ENCODE measurements around the gene NBL1. TPM values are rescaled to one million over a fixed set of nuclear protein-coding genes. Genes with fewer than 3 reads are reported as not detected.
"Not testable (repeated sequence)": the region's sequence is repeated elsewhere in the genome, so short reads cannot be mapped to it uniquely, and the experiment has no call there.

NBL1 gene
- total RNA-seq, 1 experiment from 2014 or later: 11.7 TPM

DNA sequence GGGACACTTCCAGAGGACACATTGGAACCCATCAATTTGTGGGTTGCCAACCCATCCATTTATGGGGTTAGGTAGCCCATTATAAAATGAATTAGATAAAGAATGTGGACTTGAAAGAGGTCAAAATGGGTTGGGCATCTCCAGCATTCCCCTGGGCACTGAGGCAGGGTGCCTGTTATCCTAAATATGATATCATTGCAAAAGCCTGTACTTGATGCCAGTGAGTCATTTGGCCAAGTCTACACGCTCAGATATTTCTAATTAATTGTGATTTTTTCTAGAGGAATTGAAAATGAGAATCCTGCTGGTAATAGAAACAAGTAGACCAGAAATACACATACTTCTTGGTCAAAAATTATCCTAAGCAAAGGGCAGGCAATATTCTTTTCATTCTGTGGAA lies 21.9 kb upstream of the NBL1 start:
- DNase-seq (ENCODE audit: low spot score): no peak

DNA sequence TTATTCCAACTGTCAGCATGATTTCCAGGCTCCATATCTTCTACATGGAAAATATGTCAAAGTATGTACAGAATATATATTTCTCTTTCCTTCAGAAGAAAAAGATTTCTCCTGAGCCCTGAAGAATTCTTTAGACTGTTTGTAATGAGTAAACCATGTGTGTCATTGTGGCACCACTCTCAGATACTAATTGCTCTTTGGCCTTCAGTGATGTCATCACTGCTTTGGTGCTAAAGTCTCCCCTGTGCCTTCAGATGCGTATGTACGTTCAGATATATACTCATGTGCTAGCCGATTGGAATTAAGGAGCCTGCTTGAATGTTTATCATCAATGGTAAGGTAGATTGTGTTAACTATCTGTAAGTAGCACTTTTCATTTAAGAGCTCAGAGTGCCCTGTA lies 20.6 kb upstream of the NBL1 start:
- DNase-seq (ENCODE audit: low spot score): no peak

DNA sequence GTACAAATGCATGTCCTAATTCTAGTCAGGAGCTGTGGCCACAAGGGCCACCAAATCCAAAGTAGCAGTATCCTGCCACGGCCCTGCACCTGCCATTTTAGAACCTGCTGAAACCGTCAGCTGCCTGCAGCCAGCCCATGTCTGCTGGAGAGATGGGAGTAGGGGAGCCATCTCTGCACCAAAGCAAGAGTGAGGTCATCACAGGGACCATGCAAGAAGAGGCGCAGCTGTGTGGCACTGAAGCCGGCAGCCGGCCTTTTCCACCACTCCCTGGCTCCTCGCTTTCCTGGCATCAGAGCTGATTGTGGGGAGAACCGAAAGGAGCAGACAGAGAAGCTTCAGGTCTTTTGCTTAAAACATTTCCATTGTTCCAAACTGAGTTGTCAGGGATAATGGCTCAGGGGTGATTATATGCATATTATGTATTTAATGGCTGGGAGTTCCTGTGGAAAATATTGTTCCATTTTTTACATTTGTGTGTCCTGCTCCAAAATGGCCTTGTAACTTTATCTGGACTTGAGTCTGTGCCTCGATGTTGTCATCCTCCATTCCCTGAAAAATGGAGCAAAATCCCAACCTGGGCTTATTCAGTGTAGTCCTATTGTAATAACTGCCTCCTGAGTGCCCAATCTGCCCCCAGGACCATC lies 18.7 kb upstream of the NBL1 start:
- DNase-seq (ENCODE audit: low spot score): no peak

- no peak for DNase-seq (ENCODE audit: low spot score)
Observed at GRCh38 chr1:19628879-19629278, 15.2 kb upstream of the NBL1 start.

- no peak for DNase-seq (ENCODE audit: low spot score)
Observed at GRCh38 chr1:19629357-19629756, 14.8 kb upstream of the NBL1 start.

DNA sequence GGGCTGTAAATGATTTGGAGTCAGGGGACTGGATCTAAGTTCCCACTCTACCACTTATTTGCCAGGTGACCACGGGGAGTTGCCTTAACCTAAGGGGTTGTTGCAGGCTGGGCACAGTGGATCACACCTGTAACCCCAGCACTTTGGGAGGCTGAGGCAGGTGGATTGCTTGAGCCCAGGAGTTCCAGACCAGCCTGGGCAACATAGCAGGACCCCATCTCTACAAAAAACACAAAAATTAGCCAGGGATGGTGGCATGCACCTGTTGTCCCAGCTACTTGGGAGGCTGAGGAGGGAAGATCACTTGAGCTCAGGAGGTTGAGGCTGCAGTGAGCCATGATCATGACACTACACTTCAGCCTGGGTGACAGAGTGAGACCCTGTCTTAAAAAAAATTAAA lies 13.9 kb upstream of the NBL1 start:
- not testable (repeated sequence) for DNase-seq (ENCODE audit: low spot score)

- DNase-seq (ENCODE audit: low spot score): no peak
Observed at GRCh38 chr1:19630720-19631395, 13.3 kb upstream of the NBL1 start.

GRCh38 chr1:19632211-19632610 lies 11.9 kb upstream of the NBL1 start:
- DNase-seq (ENCODE audit: low spot score): no peak

DNA sequence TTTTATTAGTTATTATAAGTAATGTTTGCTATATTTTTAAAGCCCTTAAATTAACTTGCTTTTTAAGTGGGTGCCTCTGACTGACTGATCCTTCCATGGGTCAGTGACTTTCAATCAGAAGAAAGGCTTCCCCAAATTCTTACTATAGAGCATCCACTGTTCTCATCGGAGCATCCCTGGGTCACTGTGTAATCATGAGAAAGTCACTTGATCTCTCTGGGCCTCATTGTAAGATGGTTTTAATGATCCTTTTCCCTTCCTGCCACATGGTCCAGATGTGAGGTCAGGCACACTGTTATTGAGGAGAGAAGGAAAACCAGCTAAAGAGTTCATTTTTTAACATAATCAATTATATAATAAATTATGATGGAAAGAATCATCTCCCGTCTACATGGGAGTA lies 11.0 kb upstream of the NBL1 start:
- DNase-seq (ENCODE audit: low spot score): no peak

DNA sequence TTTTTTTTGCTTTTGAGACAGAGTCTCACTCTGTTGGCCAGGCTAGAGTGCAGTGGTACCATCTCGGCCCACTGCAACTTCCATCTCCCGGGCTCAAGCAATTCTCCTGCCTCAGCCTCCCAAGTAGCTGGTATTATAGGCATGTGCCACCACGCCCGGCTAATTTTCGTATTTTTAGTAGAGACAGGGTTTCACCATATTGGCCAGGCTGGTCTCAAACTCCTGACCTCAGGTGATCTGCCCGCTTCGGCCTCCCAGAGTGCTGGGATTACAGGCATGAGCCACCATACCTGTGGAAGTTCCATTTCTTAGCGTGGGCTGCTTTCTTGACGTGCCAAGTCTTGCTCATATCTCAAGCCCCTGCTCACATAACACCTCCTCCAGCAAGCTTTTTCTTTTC lies 9.0 kb upstream of the NBL1 start:
- DNase-seq (ENCODE audit: low spot score): not testable (repeated sequence)

DNA sequence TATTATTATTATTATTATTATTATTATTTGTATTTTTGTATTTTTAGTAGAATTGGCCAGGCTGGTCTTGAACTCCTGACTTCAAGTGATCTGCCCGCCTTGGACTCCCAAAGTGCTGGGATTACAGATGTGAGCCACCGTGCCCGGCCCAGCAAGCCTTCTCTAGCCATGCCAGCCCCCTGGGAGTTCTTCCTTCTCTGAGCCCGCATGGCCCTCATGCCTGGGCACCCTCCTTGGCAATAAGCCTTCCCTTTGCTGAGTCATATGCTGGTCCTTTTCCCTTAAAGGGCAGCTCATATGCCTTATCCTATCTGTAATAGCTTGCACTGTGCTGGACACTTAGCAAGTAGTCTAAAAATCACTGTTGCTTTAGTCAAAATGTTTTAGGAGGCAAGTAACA lies 8.5 kb upstream of the NBL1 start:
- DNase-seq (ENCODE audit: low spot score): peak; percentile 23

DNA sequence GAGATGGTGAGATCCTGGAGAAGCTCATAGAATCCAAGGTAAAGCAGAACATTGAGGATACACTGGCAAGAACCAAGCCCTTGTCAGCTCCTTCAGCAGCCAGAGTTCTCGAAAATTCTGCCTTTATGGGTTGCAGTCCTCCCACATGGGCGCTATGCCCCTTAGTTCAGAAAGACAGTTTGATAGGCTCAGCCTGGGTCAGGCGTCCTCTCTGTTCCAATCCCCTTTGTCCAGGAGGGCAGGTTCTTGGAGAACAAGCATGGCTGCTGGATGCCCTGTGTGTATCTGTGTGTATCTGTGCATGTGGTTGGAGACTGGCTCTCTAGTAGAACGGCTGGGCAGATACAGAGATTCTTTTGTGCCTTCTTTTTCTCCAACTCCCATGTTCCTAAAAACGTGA lies 8.0 kb upstream of the NBL1 start:
- DNase-seq (ENCODE audit: low spot score): no peak

GRCh38 chr1:19636749-19637148 lies 7.4 kb upstream of the NBL1 start:
- not testable (repeated sequence) for DNase-seq (ENCODE audit: low spot score)

- no peak for DNase-seq (ENCODE audit: low spot score)
Observed at GRCh38 chr1:19637606-19638005, 6.5 kb upstream of the NBL1 start.

DNA sequence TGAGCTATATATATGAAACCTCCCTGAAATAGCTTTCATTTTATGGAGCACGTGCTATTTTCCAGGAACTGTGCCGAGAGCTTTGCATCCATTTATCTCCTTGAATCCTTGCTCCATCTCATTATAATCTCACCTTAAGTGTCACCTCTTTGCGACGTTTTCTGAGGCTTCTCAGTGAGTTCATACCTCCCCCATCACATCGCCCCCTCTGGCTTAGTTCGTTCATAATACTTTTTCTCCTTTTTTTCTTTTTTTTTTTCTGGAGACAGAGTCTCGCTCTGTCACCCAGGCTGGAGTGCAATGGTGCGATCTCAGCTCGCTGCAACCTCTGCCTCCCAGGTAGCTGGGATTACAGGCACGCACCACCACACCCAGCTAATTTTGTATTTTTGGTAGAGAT lies 4.9 kb upstream of the NBL1 start:
- not testable (repeated sequence) for DNase-seq (ENCODE audit: low spot score)

DNA sequence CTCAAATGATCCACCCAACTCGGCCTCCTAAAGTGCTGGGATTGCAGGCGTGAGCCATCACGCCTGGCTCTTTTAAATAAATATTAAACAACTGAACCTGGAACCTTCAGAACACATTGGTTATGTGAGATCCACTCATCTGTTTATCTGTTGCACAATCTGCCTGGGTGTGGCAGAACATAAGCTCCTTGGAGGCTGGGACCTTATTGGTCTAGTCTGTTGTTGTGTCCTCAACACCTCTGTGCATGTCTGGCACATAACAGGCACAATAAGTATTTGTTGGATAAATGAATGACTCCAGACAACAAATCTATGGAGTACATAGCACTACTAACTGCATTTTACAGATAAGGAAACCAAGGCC lies 4.1 kb upstream of the NBL1 start:
- DNase-seq (ENCODE audit: low spot score): no peak

- DNase-seq (ENCODE audit: low spot score): peak; percentile 18
Observed at GRCh38 chr1:19640363-19641316, 3.5 kb upstream of the NBL1 start.

- peak; percentile 14 for DNase-seq (ENCODE audit: low spot score)
Observed at GRCh38 chr1:19643121-19643520, 990 bp upstream of the NBL1 start.

GRCh38 chr1:19644395-19644680 lies 227 bp downstream of the NBL1 start:
- no peak for DNase-seq (ENCODE audit: low spot score)

DNA sequence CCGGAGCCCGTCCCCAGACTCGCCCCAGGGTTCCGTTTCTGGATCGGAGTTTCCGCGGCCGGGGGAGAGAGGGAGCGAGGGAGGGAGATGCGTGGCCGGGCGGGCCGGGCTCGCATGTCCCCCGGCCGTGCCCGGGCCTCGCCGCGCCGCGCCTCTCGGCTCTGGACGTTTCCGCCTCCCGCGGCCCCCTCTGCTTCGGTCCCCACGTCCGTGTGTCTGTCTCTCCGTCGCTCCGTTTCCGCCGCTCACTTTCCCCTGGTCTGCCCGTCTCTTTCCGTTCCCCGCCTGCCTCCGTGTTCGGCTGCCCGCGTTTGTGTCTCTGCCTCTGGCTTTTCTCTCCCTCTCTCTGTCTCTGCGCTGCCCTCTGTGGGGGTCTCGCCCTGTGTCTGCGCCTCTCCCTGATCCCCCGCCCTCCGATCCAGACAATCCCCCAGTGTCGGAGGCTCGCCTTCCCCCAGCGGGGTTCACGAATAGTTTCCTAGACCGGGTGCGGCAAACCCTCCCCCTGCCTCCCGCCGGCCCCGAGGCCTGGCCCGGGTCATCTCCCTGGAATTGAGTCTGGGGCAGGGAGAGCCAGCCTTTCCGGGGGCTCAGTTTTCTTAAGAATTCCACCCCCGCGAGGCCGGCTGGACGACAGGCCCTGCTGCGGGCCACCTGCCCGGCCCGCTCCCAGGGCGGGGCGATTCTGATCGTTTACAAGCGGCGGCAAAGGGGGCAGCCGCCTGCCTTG lies 735 bp downstream of the NBL1 start:
- no peak for DNase-seq (ENCODE audit: low spot score)

GRCh38 chr1:19645411-19646251 lies 1.5 kb downstream of the NBL1 start:
- no peak for DNase-seq (ENCODE audit: low spot score)

Data from A172 (cell line).